A549 (cell line): ENCODE measurements around the gene ARHGAP9.

Experiments used
- EP300 ChIP-seq, 2 experiments: fragments of >200 bp; sonication (Bioruptor Twin); formaldehyde crosslinking; IDR thresholded peaks; 2 replicates in 1 of 2; 3 replicates in 1 of 2; pipeline ENCODE4 v1.6.1; 2016 to 2017
- JUNB ChIP-seq: fragments of >200 bp; sonication (Bioruptor Twin); formaldehyde crosslinking; IDR thresholded peaks from 2 replicates; pipeline ENCODE4 v1.6.1; 2016
- RFX5 ChIP-seq: fragments of 450-650 bp; IDR thresholded peaks from 2 replicates; pipeline ENCODE4 v1.7.1; 2014; ENCODE audit warnings: antibody characterized with exemption, mild to moderate bottlenecking, moderate library complexity
- TF ChIP-seq, protein P1 (sequence below): fragments of >200 bp; sonication (Bioruptor Twin); formaldehyde crosslinking; IDR thresholded peaks from 3 replicates; pipeline ENCODE4 v1.5.1; 2016

DNA sequence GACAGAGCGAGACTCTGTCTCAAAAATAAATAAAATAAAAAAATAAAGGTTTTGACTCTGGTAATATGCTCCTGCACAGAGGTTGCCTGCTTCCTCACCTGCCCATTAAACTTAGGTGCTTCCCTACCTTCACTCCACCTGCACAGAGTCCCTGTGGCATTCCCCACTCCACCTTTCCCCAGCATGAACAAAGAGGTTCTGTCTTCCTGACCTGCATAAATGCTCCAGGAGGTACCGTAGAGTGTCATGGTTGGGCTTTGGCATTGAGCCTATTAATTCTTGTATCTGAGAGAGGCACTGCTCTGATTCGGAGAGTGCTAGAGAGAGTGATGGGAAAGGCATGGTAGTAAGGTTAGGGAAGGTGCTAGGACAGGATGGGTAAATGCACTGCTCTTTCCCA lies 6.3 kb downstream of the ARHGAP9 start:
- TF ChIP-seq RFX5 (no peak), JUNB (no peak), EP300 (IDR thresholded peaks at IDR 0.05) (no peak)
- TF ChIP-seq, protein P1, sequence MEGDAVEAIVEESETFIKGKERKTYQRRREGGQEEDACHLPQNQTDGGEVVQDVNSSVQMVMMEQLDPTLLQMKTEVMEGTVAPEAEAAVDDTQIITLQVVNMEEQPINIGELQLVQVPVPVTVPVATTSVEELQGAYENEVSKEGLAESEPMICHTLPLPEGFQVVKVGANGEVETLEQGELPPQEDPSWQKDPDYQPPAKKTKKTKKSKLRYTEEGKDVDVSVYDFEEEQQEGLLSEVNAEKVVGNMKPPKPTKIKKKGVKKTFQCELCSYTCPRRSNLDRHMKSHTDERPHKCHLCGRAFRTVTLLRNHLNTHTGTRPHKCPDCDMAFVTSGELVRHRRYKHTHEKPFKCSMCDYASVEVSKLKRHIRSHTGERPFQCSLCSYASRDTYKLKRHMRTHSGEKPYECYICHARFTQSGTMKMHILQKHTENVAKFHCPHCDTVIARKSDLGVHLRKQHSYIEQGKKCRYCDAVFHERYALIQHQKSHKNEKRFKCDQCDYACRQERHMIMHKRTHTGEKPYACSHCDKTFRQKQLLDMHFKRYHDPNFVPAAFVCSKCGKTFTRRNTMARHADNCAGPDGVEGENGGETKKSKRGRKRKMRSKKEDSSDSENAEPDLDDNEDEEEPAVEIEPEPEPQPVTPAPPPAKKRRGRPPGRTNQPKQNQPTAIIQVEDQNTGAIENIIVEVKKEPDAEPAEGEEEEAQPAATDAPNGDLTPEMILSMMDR = no peak
